Prostate gland (tissue), 2 donors: ENCODE results near the gene CARD14. TPM values are rescaled to one million over a fixed set of nuclear protein-coding genes. Genes with fewer than 3 reads are reported as not detected.

ENCODE experiments used
- DNase-seq: peaks from one replicate; pipeline ENCODE4 v3.0.0-alpha.2; 2019; ENCODE audit warnings: low spot score
- H3K27ac ChIP-seq, 2 donors: fragments of 200-600 bp; sonication (generic); 2 replicates each; pipeline ENCODE4 v1.5.1; 2017 to 2019
- H3K27me3 ChIP-seq: fragments of 200-600 bp; sonication (generic); replicated peaks from 2 replicates; pipeline ENCODE4 v1.5.1; 2019; ENCODE audit not compliant: insufficient read depth
- H3K36me3 ChIP-seq, 2 donors: fragments of 200-600 bp; sonication (generic); 1 replicate in 1 of 2; 2 replicates in 1 of 2; pipeline versions ENCODE4 v1.5.1 to v1.8.1; 2017 to 2019
- H3K4me1 ChIP-seq: fragments of 200-600 bp; sonication (generic); replicated peaks from 2 replicates; pipeline ENCODE4 v1.5.1; 2019
- H3K4me3 ChIP-seq, 2 donors: fragments of 200-600 bp; sonication (generic); 2 replicates each; pipeline ENCODE4 v1.5.1; 2017 to 2019
- H3K9me3 ChIP-seq: fragments of 200-600 bp; sonication (generic); 2 replicates; pipeline ENCODE4 v1.5.1; 2017
- POLR2A ChIP-seq: fragments of 450-650 bp; IDR thresholded peaks from one replicate; pipeline ENCODE4 v1.6.1; 2016; ENCODE audit warnings: antibody characterized with exemption, mild to moderate bottlenecking
- POLR2AphosphoS5 ChIP-seq: sonication (generic); formaldehyde crosslinking; IDR thresholded peaks from one replicate; pipeline ENCODE4 v1.6.1; 2017; ENCODE audit warnings: antibody characterized with exemption
- WGBS: methylation state at CpG from one replicate; pipeline ENCODE4 v1.1.5; 2018; 5-methylcytosine and 5-hydroxymethylcytosine counted together
- intact Hi-C: fragments of 100-400 bp; cut with DNase I; formaldehyde crosslinking; loops from one replicate; pipeline ENCODE4 v1.14.2; 2022
- total RNA-seq, 2 donors: library from RNA; depleted of rRNA; stranded (reverse); fragments of >200 nt; gene quantifications; one replicate each; pipeline ENCODE4 v1.1.0, GENCODE V29; 2016
- TF ChIP-seq, protein P1 (sequence below), 4 experiments: fragments of 200-600 bp in 2 of 4; fragments of 450-650 bp in 2 of 4; sonication (generic) in 2 of 4; IDR thresholded peaks; 1 replicate in 3 of 4; 2 replicates in 1 of 4; pipeline ENCODE4 v1.5.1; 2016 to 2019; ENCODE audit warnings: antibody characterized with exemption in 4 of 4, mild to moderate bottlenecking in 2 of 4, moderate library complexity in 2 of 4

CARD14 gene
- total RNA-seq, 2 donors from 2014 or later, result 10.2 to 27.3 TPM

GRCh38 chr17:80245566-80246265, 75.9 kb downstream of the CARD14 start:
- 91% methylated on average over 23 of the region's 27 CpGs for WGBS
- peaks cover 12 to 27% of the 10 kb centered on the region in 2 donors for H3K36me3 ChIP-seq
- DNase-seq, result no peak
- TF ChIP-seq, protein P1, sequence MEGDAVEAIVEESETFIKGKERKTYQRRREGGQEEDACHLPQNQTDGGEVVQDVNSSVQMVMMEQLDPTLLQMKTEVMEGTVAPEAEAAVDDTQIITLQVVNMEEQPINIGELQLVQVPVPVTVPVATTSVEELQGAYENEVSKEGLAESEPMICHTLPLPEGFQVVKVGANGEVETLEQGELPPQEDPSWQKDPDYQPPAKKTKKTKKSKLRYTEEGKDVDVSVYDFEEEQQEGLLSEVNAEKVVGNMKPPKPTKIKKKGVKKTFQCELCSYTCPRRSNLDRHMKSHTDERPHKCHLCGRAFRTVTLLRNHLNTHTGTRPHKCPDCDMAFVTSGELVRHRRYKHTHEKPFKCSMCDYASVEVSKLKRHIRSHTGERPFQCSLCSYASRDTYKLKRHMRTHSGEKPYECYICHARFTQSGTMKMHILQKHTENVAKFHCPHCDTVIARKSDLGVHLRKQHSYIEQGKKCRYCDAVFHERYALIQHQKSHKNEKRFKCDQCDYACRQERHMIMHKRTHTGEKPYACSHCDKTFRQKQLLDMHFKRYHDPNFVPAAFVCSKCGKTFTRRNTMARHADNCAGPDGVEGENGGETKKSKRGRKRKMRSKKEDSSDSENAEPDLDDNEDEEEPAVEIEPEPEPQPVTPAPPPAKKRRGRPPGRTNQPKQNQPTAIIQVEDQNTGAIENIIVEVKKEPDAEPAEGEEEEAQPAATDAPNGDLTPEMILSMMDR (IDR thresholded peaks at IDR 0.05), result no peak
- TF ChIP-seq POLR2AphosphoS5 (no peak), POLR2A (no peak)
- no peaks in the 10 kb centered on the region for H3K9me3 ChIP-seq
- intact Hi-C loops, result no loop called here
- H3K27ac ChIP-seq, result no peak overlapping the region
- no peaks in the 10 kb centered on the region for H3K4me1 ChIP-seq
- H3K4me3 ChIP-seq, result no peak overlapping the region
- no peaks in the 10 kb centered on the region for H3K27me3 ChIP-seq

GRCh38 chr17:80246266-80246681, 76.4 kb downstream of the CARD14 start:
- H3K4me3 ChIP-seq, result no peak overlapping the region
- TF ChIP-seq, protein P1 (IDR thresholded peaks at IDR 0.05), result no peak
- no peak for TF ChIP-seq POLR2AphosphoS5
- TF ChIP-seq POLR2A, result no peak
- no peak for DNase-seq
- H3K27me3 ChIP-seq, result no peaks in the 10 kb centered on the region
- no peaks in the 10 kb centered on the region for H3K4me1 ChIP-seq
- H3K27ac ChIP-seq, result no peak overlapping the region
- H3K9me3 ChIP-seq, result no peaks in the 10 kb centered on the region
- 91% methylated on average over 19 of the region's 19 CpGs for WGBS
- H3K36me3 ChIP-seq, result peaks cover 10 to 26% of the 10 kb centered on the region in 2 donors
- intact Hi-C loops, result no loop called here

GRCh38 chr17:80246726-80247125, 76.9 kb downstream of the CARD14 start:
- Histone ChIP-seq H3K9me3 (no peaks in the 10 kb centered on the region), H3K4me1 (no peaks in the 10 kb centered on the region), H3K27ac (no peak overlapping the region), H3K4me3 (no peak overlapping the region), H3K36me3 (peaks cover 6 to 21% of the 10 kb centered on the region in 2 donors), H3K27me3 (no peaks in the 10 kb centered on the region)
- TF ChIP-seq, protein P1 (IDR thresholded peaks at IDR 0.05), result no peak
- TF ChIP-seq POLR2A, result no peak
- no peak for TF ChIP-seq POLR2AphosphoS5
- intact Hi-C loops, result no loop called here
- DNase-seq, result no peak
- WGBS, result 88% methylated on average over 8 of the region's 8 CpGs

DNA sequence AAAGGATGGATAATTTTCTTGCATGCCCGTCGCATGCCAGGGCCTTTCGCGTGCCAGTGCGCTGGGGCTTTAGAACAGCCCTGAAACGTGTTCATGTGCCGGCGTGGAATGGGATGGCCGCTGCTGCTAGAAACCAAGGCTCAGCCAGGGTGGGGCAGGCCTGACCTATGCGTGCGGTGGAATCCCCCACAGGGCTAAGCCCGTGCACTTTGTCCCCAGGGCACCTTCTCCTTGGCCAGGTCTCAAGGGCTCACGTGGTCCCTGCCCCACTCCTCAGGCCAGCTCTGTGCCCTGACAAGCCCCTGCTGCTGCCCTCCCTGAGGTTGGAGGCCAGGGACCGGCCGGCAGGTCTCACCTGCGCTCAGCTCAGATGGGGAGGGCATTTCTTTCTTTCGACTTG, 77.7 kb downstream of the CARD14 start:
- intact Hi-C loops, result no loop called here
- Histone ChIP-seq H3K36me3 (peaks cover 6 to 13% of the 10 kb centered on the region in 2 donors), H3K4me1 (no peaks in the 10 kb centered on the region), H3K27me3 (no peaks in the 10 kb centered on the region), H3K4me3 (no peak overlapping the region), H3K9me3 (no peaks in the 10 kb centered on the region), H3K27ac (no peak overlapping the region)
- TF ChIP-seq POLR2A (no peak), POLR2AphosphoS5 (no peak)
- TF ChIP-seq, protein P1 (IDR thresholded peaks at IDR 0.05), result no peak
- 95% methylated on average over 17 of the region's 17 CpGs for WGBS
- DNase-seq, result no peak
